G401.6 (cell line): Measurements from ENCODE around the gene MRPL28.
"Not testable (repeated sequence)": the region's sequence is repeated elsewhere in the genome, so short reads cannot be mapped to it uniquely, and the experiment has no call there.

Experiments
- FAIRE-seq: peaks from 2 replicates; lab custom pipeline; 2012; peaks lifted over from hg19 to GRCh38; lab: Jason Lieb, UNC

MRPL28 gene

DNA sequence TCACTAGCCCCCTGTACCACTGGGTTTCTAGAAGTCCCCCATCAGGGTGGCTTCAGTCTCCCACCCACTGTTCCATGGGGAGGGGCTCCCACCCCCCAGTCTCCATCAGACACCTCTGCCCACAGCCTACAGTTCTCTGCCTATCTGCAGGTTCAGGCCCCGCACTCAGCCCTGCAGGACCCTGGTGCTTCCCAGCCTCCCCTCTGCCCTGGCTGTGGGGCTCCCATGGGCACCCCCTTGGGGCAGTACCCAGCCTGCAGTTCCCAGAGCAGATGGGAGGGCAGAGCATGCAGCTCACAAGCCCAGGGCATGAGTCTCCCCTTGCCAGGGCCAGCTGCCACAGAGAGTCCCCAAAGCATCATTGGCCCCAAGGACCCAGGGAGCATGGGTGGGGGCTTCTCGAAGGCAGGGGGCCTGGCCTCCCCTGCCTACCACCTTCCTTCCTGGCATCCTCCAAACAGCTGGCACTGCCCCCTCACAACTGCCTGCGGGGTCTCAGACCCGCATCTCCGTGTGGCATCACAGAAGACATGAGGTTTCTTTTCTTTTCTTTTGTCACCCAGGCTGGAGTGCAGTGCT lies 2.8 kb upstream of the MRPL28 start:
- FAIRE-seq = no peak

DNA sequence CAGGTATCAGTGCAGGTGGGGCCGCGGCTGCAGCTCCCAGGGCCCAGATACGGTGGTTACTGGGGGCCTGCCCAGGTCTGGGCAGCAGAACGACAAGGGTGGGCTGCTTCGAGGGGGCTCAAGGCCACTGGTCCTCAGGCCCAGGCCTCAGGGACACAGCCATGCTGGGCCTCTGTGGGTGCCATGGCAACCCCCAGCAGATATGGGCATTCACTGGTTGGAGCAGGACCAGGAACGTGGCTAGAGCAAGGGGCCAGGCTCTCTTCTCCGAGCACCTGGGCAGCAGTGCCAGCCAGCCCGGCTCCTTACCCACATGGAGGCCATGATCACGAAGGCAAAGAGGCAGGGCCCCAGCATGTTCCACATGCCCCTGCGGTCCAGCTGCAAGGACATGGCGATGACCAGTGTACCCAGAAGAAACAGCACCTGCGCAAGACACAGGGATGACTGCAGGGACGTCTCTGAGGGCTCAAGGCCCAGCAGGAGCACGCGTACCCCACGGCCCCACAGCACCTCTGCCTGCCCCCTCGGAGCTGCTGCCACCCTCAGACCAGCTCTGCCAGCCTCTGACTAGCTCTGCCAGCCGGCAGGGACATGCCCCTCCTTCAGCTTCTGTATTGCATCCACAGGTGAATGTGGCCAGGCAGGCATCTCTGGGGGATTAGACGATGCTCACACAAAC lies 2.1 kb upstream of the MRPL28 start:
- no peak for FAIRE-seq

DNA sequence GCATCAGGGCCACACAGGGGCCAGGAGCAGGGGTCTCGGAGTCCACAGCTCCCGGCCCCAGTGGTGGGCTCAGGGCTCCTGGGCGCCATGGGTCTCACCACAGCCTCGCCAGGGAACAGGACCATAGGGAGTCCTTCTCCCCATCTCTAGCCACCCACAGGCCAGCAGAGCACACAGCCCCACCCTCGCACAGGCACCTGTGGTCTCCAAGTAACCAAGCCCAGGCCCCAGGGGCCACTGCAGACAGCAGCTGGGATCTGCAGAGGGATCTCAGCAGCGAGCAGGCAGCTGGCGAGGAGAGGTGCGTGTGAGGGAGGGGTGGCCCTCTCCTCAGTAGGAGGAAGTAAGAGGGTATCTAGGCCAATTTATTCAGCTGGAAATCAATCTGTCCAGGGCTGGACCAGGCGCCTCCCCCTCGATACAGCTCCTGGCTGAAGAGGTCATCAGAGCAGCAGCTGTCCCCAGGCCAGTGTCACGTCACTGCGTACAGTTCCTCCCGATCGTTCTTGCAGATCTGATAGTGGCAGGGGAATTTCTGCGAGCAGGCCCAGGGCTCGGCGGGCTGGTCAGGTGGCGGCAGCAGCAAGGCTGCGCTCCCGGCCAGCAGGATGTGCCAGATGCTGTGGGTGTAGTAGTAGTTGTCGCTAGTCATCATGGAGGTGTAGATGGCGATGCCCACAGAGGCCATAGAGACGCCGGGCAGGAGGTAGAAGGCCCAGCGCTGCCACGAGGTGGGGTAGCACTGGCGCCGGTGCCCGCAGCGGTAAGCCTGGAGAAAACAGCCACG lies 1.4 kb upstream of the MRPL28 start:
- FAIRE-seq = no peak

DNA sequence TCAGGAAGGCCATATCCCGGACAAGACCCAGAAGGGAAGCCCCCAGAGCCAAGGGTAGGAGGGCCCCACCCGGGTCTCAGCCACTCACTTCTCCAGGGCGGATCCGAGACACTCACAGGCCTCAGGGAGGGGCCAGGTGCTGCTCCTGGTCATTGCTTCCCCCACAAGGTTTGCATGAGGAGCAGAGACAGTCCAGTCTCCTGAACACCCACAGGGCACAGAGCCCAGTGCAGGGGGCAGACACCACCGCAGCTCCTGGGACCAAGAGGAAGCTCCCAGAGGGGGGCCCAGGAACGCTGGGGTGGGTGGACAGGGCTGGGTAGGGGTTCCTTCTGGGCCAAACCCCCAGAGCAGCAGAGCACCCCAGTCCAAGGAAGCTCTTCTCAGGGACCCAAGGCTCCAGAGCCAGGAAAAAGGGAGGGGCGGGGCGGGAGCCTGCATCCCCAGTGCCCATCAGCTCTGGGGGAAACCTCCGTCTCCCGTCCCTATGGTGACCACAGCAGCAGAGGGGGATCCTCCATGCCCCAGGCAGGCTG lies 709 bp upstream of the MRPL28 start:
- no peak for FAIRE-seq

DNA sequence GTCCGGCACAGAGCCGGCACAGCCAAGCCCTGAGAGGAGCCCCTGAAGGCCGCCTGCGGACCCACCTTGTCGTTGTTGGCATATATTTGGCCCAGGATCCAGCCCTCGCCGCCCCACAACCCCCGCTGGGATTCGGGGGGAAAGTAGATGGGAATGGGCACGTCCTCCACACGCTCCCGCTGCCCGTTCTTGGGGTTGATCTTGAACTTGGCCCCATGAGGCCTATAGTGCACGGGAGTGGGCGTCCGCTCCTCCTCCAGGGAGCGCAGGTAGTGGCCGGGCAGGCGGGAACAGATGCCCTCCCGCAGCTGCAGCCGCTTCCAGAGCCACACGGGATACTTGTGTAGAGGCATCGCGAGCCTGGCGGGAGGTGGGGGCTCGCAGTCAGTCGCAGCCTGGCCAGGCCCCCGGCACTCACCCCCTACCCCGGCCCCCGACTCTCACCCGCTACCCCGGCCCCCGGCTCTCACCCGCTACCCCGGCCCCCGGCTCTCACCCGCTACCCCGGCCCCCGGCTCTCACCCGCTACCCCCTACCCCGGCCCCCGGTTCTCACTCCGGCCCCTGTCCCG lies 387 bp downstream of the MRPL28 start:
- no peak for FAIRE-seq

DNA sequence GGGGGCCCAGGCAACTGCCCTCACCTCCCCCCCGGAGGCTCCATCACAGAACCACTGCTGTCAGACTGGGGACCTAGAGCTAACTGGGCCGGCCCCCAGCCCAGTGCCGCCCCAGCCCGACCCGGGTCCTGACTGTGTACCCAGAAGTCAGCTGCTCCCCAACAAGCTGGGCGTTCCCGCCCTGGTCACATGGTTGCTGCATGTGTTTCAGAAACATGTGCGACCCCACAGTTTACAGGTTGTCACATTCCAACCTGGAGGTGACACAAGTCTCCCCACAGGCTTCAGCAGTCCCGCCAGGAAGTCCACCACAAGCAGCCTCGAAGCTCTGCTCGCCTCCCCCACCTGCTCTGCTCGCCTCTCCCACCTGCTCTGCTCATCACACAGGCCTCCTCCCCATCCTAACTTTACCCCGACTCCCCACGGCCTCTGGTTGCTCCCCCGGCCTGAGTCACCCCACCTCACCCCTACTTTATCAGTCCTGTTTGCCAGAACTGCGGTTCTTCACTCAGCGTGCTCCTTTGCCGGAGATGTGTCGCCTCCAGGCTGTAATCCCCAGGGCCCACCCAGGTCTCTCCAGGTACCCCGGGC lies 968 bp downstream of the MRPL28 start:
- no peak for FAIRE-seq

DNA sequence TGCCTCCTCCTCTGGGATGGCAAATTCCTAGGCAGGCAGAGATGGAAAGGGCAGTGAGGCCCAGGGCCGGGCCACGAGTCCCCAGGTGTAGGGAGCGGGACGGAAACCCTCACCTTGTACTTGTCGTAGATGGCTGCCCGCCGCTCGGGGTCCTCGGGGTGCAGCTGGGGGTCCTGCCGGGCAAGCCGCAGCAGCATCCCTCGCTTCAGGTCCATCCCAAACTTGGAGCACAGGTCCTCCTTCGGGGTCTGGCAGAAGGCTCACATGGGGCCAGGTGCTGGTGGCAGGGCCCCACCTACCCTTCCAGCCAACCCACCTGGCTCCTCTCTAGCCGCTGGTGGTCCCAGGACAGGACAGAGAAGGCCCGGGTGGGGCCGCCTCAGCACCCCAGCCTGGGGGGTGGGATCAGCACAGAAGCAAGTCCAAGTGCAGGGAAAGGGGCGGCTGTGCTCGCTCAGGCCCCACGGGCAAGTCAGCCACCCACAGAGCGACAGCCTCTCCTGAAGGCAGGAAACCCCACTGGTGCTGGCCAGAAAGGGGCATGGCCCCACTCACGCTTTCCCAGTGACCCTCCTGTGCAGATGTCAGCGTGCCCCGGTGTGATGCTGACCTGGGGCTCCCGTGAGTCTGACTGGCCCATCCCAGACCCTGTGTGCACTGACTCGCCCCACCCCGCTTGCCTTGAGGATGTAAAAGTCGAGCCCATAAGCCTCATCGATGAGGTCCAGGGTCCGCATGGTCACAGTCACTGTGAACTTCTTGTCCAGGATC lies 1.8 kb downstream of the MRPL28 start:
- no peak for FAIRE-seq

DNA sequence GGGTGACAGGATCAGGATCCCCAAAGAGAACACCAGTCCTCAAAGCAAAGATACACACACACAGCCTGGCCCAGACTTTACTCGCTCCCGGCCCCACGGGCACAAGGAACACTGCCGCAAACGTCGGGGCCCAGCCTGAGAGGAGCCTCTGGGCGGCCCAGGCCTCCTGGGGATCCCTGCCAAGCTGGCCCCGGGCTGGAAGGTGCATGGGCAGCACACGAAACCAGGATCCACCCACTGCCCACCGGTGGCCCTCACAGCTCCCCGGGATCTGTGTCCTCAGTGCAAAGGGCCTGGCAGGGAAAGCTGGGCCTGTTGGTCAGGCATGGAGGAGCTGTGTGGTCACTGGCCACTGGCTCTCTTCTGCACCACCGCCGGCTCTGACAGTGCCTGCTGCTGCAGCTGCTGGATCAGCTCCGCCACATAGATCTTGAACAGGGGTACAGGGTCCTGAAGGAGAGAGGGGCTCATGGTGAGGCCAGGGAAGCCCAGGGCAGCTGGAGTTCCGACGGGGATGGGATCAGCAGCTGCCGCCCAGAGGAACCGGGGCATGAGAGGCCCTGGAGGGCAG lies 2.9 kb downstream of the MRPL28 start:
- no peak for FAIRE-seq

DNA sequence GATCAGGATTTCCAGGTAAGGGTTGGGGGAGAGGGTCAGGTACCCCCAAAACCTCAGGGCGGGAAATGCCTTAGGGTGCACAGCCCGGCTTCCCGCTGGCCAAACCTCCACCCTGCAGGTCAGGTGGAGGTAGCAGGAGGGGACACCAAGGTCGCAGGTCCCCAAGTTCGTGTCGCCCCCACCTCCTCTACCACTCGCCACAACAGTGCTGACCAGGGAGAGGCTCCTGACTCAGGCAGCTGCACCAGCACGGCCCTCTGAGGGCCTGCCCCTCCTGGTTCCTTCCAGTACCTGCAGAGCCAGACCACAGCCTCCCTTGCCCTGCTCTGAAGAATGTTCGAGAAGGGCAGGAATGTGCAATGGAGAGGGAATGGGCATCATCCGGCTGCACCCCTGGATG lies 3.9 kb downstream of the MRPL28 start:
- FAIRE-seq = no peak

DNA sequence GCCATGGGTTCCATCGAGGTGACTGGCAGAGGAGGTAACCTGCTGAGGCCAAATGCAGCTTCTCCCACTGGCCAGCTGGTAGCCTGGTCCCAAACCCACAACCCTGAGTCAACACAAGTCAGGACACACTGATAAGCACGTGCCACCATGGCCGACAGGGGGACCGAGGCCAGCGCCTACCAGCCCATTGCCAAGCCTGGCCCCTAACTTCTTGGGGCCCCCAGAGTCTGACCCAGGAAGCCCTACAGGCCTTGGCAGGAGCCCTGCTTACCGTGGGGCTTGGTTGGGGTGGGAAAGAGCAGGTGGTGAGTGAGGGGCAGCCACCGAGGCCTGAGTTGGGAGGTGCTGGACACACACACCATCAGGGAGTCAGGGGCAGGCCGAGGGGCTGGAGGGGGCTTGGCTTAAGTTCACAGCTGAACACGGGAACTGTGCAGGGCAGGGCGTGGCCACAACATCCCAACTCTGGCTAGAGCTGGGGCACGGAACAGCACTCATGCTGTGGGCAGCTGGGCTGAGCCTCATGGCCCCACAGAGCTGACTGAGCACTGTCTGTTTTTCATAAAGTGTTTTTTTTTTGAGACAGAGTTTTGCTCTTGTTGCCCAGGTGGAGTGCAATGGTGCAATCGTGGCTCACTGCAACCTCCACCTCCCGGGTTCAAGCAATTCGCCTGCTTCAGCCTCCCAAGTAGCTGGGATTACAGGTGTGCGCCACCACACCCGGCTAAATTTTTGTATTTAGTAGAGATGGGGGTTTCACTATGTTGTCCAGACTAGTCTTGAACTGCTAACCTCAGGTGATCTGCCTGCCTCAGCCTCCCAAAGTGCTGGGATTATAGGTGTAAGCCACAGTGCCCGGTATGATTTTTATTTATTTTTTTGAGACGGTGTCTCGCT lies 5.5 kb downstream of the MRPL28 start:
- FAIRE-seq = no peak

DNA sequence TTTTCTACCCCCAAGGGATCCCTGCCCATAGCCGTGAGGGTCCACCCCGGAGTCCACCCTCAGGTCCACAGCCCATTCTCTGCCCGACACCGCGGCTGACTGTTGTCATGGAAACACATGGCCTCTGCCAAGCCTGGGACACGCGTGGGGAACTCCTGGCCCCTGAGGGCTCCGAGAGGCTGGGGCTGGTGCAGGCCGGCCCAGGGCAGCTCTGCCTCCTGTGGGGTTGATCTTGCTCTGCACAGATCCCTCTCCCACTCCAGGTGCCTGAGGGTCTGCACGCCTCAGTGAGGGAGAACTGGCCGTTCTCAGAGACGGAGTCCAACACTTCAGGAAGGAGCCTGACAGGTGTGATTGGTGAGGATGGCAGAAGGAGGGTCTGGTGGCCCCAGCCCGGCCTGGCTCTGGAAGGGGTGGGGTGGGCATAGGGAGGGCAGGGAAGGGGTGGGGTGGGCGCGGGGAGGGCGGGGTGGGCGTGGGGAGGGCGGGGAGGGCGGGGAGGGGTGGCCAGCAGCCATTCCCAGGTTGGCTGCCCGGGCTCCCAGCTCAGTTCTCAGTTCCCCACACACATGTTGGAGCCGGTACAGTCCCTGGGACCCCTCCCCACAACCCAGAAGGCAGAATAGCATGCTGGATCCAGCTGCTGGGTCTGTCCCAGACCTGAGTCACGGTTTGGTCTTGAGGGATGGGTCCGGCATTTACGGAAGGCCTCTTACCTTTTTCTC lies 6.4 kb downstream of the MRPL28 start:
- FAIRE-seq = no peak

DNA sequence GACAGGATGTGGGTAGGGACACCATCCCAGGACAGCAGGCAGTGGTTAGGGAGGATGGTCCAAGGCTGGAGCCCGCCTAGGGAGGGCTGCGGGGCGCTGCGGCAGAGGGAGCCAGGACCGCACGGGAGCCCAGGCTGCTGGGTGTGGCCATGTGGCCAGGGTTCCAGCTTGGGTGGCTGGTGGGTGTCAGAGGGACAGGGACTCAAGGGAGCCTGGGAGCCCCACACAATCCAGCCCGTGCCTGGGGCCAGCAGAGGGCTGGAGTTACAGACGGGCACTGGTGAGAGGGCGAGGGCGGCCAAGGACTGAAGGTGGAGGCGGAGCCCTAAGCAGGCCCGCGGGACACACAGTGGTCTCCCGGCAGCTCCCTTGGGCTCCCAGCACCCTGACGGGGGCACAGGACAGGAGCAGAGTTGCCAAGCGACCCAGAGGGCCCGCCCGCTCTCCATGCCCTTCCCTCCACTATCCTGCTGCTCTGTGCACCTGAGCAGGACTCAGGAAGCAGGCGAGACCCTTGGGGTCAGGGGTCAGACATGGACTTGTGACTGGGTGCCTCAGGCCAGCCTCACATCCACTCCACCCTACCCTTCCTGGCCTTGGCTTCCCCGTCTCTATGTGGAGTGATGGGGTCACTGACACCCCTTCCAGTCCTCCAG lies 7.1 kb downstream of the MRPL28 start:
- no peak for FAIRE-seq

DNA sequence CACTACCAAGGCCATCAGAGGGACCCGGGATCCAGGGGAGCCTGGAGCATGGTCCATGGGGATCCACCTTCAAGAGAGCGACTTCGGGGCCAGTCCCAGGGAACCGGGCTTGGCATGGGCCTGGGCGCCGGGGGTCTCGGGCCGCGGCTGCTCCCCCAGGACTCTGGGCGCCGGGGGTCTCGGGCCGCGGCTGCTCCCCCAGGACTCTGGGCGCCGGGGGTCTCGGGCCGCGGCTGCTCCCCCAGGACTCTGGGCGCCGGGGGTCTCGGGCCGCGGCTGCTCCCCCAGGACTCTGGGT lies 7.7 kb downstream of the MRPL28 start:
- FAIRE-seq = not testable (repeated sequence)

DNA sequence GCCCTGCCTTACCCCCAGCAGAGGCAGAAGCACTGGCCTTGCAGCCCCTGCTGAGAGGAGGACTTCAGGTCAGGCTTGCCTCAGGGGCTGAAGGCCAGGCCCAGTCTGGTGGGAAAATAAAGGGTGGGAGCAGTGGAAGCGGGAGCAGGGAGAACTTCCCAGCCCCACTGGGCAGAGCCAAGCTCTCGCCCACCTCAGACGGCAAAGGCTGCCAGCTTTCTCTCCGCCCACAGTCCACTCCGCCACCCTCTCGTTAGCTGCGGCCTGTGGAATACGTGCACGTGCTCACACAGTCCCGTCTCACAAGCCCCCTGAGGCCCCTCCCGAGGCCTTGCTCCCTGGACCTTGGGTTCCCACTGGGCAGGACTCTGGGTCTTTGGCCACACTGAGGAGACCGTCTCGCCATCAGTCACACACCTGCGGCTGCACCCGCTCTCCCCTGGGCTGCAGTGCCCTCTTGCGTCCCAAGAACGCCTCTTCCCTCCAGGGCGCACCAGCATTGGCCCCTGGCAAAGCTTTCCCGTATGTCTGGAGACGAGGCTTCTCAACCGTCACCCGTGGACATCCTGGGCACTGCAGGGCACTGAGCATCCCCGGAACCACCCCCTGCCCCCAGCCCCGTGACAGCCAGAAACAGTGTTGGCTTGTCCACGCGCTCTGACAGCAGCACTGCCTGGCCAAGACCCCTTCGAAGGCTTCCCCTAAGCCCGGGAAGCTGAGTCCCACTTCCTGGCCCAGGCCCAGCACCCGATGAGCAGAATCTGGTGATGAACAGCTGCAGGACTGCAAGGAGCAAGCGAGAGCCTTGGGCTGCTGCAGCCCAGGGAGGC lies 8.3 kb downstream of the MRPL28 start:
- no peak for FAIRE-seq

DNA sequence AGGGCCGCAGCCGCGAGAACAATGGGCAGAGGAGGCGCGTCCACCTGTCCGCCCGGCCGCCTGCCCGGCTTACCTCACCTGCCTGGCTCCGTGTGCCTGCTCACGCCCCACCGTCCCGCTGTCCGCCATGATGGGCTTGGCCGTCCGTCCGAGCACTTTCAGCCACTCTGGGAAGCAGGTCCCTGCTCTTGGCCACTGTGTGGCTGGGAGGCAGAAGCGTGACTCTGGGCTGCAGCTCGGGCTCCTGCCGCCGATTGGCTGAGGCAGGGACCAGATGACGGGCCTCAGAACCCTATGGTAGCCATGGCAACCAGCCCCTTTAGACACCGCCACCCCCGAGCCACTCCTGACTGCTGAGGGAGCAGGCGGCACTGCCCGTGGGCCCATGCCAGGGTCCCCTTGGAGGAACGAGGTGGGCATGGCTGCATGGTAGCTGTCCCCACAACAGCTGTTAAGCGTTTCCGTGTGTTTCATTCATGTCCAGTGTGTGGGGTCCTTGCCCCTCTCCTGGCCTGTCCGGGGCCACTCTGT lies 8.9 kb downstream of the MRPL28 start:
- no peak for FAIRE-seq

DNA sequence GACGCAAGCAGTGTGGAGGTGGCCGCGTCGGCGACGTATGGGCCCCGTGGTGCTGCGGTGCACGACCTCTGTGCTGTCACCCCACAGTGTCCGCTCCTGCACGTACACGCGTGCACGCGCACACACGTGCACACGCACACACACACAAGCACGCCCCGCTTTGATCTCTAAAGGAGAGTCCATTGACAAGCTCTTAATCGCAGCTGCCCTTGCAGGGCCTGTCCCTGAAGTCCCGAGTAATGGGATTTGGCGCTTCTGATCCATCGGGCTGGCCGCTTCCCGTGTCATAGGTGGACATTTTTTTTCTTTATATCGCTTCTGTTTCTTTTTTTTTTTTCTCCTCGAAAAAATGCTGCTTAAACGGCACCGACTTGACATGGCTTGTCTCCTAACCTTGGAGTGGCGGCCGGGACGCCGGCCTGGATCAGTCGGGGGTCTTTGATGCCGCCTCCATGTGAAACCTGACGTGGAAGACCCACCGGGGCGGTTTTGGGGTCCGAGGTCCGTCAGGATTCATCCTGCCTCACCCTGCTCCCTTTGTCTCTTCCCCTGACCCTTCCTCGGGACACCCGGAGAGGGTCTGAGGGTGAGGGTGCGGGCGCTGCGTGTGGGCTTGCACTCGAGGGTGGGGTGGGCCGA lies 9.5 kb downstream of the MRPL28 start:
- FAIRE-seq = no peak

DNA sequence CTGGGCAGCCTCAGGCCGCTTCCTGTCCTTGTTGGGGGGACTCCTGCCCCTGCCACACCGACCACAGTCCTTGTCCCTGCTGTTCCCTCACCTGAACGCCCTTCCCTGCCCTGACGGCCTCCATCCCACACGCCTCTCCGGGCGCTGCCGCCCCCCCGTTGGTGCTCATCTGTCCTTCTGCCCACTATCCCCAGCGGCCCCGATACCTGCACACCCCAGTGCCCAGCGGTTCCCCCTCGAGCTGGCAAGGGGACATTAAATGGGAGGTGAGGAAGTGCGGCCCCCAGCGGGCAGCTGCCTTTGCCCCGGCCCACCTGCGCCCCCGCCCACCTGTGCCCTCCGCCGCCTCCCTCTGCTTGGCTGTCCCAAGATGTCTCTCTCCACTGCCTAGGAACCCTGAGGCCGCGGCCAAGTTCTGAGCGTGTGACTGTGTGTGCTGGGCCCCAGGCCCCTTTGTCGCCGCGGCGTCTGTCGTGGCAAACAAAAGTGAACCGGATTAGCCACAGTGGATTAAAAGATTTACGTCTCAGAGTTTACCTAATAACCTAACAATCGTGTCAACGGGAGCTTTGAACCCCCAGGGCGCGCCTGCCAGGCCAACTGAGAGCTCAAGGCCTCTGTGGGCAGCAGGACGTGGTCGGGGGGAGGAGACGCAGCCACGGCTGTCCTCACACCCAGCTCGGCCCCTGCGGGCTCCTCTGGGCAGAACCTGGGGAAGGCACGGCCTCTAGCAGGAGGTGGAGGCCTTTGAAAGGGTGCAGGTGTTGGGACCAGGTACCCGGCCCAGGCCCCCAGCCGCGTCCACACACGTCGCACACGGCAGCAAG lies 10.3 kb downstream of the MRPL28 start:
- FAIRE-seq = no peak
